Esophagus muscularis mucosa (tissue), 4 donors: ENCODE results near the gene GSTO1. TPM values are rescaled to one million over a fixed set of nuclear protein-coding genes. Genes with fewer than 3 reads are reported as not detected.
A peak's percentile ranks its signal among the peaks of the same experiment; 100 is the strongest.

ENCODE experiments used
- DNase-seq: peaks from one replicate; pipeline ENCODE4 v3.0.0-alpha.2; 2017; ENCODE audit errors: extremely low spot score
- H3K27ac ChIP-seq, 4 donors: fragments of 200-600 bp; sonication (generic); replicated peaks in 1 of 4; 1 replicate in 3 of 4; 2 replicates in 1 of 4; pipeline ENCODE4 v1.5.1; 2016 to 2019; ENCODE audit warnings: mild to moderate bottlenecking in 1 of 4
- H3K27me3 ChIP-seq, 4 donors: fragments of 200-600 bp; sonication (generic); one replicate each; pipeline versions ENCODE4 v1.5.1 to v1.6.0; 2016 to 2019
- H3K36me3 ChIP-seq, 4 donors: fragments of 200-600 bp; sonication (generic); one replicate each; pipeline ENCODE4 v1.5.1; 2016 to 2019
- H3K4me1 ChIP-seq, 4 donors: fragments of 200-600 bp; sonication (generic); one replicate each; pipeline ENCODE4 v1.5.1; 2016 to 2019
- H3K4me3 ChIP-seq, 4 donors: fragments of 200-600 bp; sonication (generic); 1 replicate in 2 of 4; 2 replicates in 2 of 4; pipeline ENCODE4 v1.5.1; 2016 to 2019; ENCODE audit warnings: mild to moderate bottlenecking in 4 of 4, moderate library complexity in 1 of 4
- H3K9me3 ChIP-seq, 4 donors: fragments of 200-600 bp; sonication (generic); 1 replicate in 3 of 4; 2 replicates in 1 of 4; pipeline ENCODE4 v1.5.1; 2016 to 2019
- EP300 ChIP-seq: sonication (generic); formaldehyde crosslinking; IDR thresholded peaks from one replicate; pipeline ENCODE4 v1.6.1; 2017; ENCODE audit warnings: antibody characterized with exemption
- POLR2A ChIP-seq: fragments of 450-650 bp; IDR thresholded peaks from one replicate; pipeline ENCODE4 v1.6.1; 2017; ENCODE audit warnings: antibody characterized with exemption, moderate library complexity, mild to moderate bottlenecking, low read depth
- POLR2AphosphoS5 ChIP-seq, 2 donors: sonication (generic); formaldehyde crosslinking; IDR thresholded peaks; one replicate each; pipeline ENCODE4 v1.6.1; 2017; ENCODE audit warnings: antibody characterized with exemption in 2 of 2
- WGBS: methylation state at CpG from one replicate; pipeline ENCODE4 v1.1.5; 2018; 5-methylcytosine and 5-hydroxymethylcytosine counted together
- intact Hi-C: fragments of 100-400 bp; cut with DNase I; formaldehyde crosslinking; loops from one replicate; pipeline ENCODE4 v1.15.1; 2023
- total RNA-seq, 4 donors: library from RNA; depleted of rRNA; stranded (reverse); fragments of >200 nt; gene quantifications; one replicate each; pipeline versions ENCODE4 v1.1.0 to v1.2.1, GENCODE V29; 2016
- TF ChIP-seq, protein P1 (sequence below), 3 experiments: fragments of 200-600 bp in 2 of 3; fragments of 450-650 bp in 1 of 3; sonication (generic) in 2 of 3; IDR thresholded peaks; one replicate each; pipeline ENCODE4 v1.5.1; 2017 to 2019; ENCODE audit warnings: antibody characterized with exemption in 3 of 3, mild to moderate bottlenecking in 2 of 3, moderate library complexity in 1 of 3

GSTO1 gene
- total RNA-seq, 4 donors from 2014 or later, result 123 to 172 (median 152) TPM

DNA sequence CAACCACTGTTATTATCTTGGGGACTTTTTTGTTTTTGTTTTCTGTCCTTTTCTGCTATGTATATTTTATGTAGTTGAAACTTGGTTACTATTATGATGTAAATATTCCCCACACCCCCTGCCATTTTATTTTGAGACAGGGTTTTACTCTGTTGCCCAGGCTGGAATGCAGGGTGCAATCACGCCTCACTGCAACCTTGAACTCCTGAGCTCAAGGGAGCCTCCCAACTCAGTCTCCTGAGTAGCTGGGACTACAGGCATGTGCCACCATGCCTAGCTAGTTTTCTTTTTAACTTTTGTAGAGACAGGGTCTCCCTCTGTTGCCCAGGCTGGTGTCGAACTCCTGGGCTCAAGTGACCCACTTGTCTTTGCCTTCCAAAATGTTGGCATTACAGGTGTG, 32.2 kb downstream of the GSTO1 start:
- no peak overlapping the region for H3K4me3 ChIP-seq
- H3K4me1 ChIP-seq, result peaks cover 8 to 11% (median 10%) of the 10 kb centered on the region in 4 donors
- 90% methylated on average over 2 of the region's 2 CpGs for WGBS
- no peaks in the 10 kb centered on the region for H3K36me3 ChIP-seq
- no peaks in the 10 kb centered on the region for H3K27me3 ChIP-seq
- intact Hi-C loops, result no loop called here
- H3K9me3 ChIP-seq, result no peaks in the 10 kb centered on the region
- TF ChIP-seq EP300, result no peak
- TF ChIP-seq POLR2AphosphoS5 (IDR thresholded peaks at IDR 0.05), result no peak
- TF ChIP-seq, protein P1, sequence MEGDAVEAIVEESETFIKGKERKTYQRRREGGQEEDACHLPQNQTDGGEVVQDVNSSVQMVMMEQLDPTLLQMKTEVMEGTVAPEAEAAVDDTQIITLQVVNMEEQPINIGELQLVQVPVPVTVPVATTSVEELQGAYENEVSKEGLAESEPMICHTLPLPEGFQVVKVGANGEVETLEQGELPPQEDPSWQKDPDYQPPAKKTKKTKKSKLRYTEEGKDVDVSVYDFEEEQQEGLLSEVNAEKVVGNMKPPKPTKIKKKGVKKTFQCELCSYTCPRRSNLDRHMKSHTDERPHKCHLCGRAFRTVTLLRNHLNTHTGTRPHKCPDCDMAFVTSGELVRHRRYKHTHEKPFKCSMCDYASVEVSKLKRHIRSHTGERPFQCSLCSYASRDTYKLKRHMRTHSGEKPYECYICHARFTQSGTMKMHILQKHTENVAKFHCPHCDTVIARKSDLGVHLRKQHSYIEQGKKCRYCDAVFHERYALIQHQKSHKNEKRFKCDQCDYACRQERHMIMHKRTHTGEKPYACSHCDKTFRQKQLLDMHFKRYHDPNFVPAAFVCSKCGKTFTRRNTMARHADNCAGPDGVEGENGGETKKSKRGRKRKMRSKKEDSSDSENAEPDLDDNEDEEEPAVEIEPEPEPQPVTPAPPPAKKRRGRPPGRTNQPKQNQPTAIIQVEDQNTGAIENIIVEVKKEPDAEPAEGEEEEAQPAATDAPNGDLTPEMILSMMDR (IDR thresholded peaks at IDR 0.05), result no peak
- TF ChIP-seq POLR2A, result no peak
- no peak for DNase-seq
- no peak overlapping the region for H3K27ac ChIP-seq

DNA sequence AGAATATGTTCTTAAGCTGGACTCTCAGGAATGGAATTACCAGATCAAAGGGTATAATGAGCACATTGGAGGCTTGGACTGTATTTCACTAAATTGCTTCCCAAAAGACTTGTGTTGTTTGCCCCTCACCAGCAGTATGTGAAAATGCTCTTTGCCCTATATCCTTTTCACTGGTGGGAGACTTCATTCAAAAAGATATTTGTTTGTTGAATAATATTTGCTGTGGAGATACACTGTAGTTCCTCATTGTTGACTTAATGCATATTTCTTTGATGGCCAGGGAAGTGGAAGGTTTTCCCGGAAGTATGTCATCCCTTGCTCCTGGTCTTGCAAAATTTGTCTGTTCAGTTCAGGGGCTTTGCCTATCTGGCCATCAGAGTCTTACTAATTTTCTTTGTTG, 33.7 kb downstream of the GSTO1 start:
- Histone ChIP-seq H3K27ac (no peak overlapping the region), H3K4me3 (no peak overlapping the region), H3K27me3 (no peaks in the 10 kb centered on the region), H3K4me1 (peaks cover 9 to 20% (median 16%) of the 10 kb centered on the region in 4 donors), H3K9me3 (no peaks in the 10 kb centered on the region), H3K36me3 (no peaks in the 10 kb centered on the region)
- WGBS, result 62% methylated on average over 1 of the region's 1 CpG
- no peak for DNase-seq
- TF ChIP-seq EP300, result no peak
- TF ChIP-seq, protein P1 (IDR thresholded peaks at IDR 0.05), result no peak
- no peak for TF ChIP-seq POLR2A
- TF ChIP-seq POLR2AphosphoS5 (IDR thresholded peaks at IDR 0.05), result no peak
- intact Hi-C loops, result no loop called here

DNA sequence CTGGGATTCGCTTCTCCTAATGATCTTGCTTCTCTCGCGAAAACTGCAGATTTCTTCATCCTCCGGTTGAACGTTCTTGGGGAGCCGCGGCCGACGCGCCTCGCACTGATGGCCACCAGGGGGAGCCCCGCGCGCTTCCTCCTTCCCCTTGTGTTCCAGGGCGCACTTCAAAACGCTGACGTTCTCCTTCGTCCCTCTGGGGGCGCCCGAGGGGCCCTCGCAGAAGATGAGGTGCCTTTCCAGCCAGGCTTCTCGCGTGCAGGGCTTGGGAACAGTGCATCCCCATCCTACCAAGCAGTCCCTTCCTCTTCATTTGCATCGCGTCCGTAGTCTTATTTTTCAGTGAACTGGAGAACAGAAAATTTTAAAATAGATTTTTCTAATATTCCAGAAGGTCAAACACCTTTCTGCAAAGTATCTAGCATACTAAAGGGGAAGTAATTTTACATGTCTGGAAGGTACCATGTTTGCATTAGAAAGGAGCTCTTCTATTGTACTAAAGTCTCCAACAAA, 36.8 kb downstream of the GSTO1 start:
- WGBS, result under 1% methylated on average over 25 of the region's 26 CpGs
- peaks cover 9 to 32% (median 21%) of the 10 kb centered on the region in 4 donors for H3K4me1 ChIP-seq
- H3K9me3 ChIP-seq, result no peaks in the 10 kb centered on the region
- TF ChIP-seq EP300 (no peak), POLR2A (no peak), POLR2AphosphoS5 (IDR thresholded peaks at IDR 0.05) (peak; percentile 66 to 88)
- TF ChIP-seq, protein P1 (IDR thresholded peaks at IDR 0.05), result peak in 2 of 3 experiments; percentile 100
- no peak overlapping the region for H3K4me3 ChIP-seq
- no peaks in the 10 kb centered on the region for H3K36me3 ChIP-seq
- DNase-seq, result peak; percentile 98
- intact Hi-C loops, result loop anchor here (1.0 kb wide), 1 partner anchor 59 kb away; no protein-coding TSS in a partner anchor
- H3K27ac ChIP-seq, result no peak overlapping the region
- H3K27me3 ChIP-seq, result no peaks in the 10 kb centered on the region

- Histone ChIP-seq H3K4me1 (peaks cover 19 to 42% (median 30%) of the 10 kb centered on the region in 4 donors), H3K27me3 (no peaks in the 10 kb centered on the region), H3K36me3 (no peaks in the 10 kb centered on the region), H3K27ac (peak overlapping the region in 2 of 4 donors; percentile 9 to 33), H3K4me3 (no peak overlapping the region), H3K9me3 (no peaks in the 10 kb centered on the region)
- intact Hi-C loops, result no loop called here
- WGBS, result 47% methylated on average over 2 of the region's 2 CpGs
- no peak for DNase-seq
- no peak for TF ChIP-seq POLR2A
- no peak for TF ChIP-seq EP300
- TF ChIP-seq POLR2AphosphoS5 (IDR thresholded peaks at IDR 0.05), result no peak
- TF ChIP-seq, protein P1 (IDR thresholded peaks at IDR 0.05), result no peak
Observed at GRCh38 chr10:104293011-104293410, 38.3 kb downstream of the GSTO1 start.
